ENCODE data around the gene NAT9. TPM values are rescaled to one million over a fixed set of nuclear protein-coding genes. Genes with fewer than 3 reads are reported as not detected.

NAT9 gene
- total RNA-seq, 2 donors from 2014 or later, result 28.4 to 52.6 TPM

DNA sequence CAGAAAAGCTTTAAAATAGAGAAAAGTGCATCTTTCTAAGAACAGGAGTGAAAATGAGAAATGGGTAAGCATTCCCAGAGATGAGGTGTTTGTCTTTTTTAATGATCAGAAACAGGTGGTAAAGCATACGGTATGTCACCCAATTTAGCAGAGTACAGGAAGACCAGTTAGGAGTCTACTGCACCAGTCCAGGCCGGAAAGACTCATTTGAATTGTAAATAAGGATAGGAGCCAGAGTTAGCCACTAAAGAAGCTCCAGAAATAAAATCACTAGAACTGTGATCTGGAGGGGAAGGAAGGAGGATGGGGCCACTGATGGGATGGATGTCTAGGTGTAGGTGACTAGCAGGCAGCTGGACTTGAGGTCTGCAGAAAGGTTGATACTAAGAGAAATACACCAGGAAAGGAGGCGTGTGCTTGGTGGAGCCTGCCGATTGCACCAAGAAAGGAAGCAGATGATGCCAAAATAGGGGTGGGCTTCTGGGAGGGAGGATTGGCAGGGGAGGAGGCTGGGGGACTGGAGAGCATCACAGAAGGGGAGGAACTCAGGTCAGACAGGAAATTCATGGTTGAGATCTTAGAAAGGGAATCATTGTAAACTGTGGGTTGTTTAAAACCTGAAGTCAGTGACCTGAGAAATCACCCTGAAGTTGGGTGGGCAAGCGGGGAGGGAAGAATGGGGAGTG, 8.1 kb upstream of the NAT9 start:
- intact Hi-C loops (cut with DNase I), result loop anchor here (5.0 kb wide), 1 partner anchor 42 kb away; no protein-coding TSS in a partner anchor
- TF ChIP-seq, protein P1, sequence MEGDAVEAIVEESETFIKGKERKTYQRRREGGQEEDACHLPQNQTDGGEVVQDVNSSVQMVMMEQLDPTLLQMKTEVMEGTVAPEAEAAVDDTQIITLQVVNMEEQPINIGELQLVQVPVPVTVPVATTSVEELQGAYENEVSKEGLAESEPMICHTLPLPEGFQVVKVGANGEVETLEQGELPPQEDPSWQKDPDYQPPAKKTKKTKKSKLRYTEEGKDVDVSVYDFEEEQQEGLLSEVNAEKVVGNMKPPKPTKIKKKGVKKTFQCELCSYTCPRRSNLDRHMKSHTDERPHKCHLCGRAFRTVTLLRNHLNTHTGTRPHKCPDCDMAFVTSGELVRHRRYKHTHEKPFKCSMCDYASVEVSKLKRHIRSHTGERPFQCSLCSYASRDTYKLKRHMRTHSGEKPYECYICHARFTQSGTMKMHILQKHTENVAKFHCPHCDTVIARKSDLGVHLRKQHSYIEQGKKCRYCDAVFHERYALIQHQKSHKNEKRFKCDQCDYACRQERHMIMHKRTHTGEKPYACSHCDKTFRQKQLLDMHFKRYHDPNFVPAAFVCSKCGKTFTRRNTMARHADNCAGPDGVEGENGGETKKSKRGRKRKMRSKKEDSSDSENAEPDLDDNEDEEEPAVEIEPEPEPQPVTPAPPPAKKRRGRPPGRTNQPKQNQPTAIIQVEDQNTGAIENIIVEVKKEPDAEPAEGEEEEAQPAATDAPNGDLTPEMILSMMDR (IDR thresholded peaks at IDR 0.05), result no peak
- Histone ChIP-seq H3K4me3 (no peak overlapping the region), H3K36me3 (no peaks in the 10 kb centered on the region), H3K27ac (no peak overlapping the region), H3K27me3 (no peaks in the 10 kb centered on the region), H3K9ac (ENCODE audit: low read depth in 2 of 2, low read length in 2 of 2) (no peak overlapping the region), H3K4me1 (no peaks in the 10 kb centered on the region), H3K9me3 (no peaks in the 10 kb centered on the region)
- DNase-seq, result no peak

DNA sequence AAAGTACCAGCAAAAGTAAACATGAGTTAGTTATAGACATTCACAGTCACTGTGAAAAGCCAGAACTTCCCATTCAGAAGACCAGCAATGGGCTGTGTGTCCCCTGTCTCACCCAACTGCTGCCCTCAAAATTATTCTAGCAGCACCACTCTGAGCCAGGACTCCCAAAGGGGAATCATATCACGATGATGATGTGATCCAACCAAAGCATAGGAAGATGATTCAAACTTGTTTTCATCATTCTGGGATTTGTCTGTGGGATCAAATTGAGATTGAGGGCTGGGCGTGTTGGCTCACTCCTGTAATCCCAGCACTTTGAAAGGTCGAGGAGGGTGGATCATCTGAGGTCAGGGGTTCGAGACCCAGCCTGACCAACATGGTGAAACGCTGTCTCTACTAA, 6.4 kb upstream of the NAT9 start:
- Histone ChIP-seq H3K27me3 (no peaks in the 10 kb centered on the region), H3K36me3 (no peaks in the 10 kb centered on the region), H3K9ac (ENCODE audit: low read depth in 2 of 2, low read length in 2 of 2) (no peak overlapping the region), H3K9me3 (no peaks in the 10 kb centered on the region), H3K4me3 (no peak overlapping the region), H3K27ac (no peak overlapping the region), H3K4me1 (no peaks in the 10 kb centered on the region)
- TF ChIP-seq, protein P1 (IDR thresholded peaks at IDR 0.05), result no peak
- DNase-seq, result no peak
- intact Hi-C loops (cut with DNase I), result loop anchor here (5.0 kb wide), 1 partner anchor 40 kb away; no protein-coding TSS in a partner anchor

DNA sequence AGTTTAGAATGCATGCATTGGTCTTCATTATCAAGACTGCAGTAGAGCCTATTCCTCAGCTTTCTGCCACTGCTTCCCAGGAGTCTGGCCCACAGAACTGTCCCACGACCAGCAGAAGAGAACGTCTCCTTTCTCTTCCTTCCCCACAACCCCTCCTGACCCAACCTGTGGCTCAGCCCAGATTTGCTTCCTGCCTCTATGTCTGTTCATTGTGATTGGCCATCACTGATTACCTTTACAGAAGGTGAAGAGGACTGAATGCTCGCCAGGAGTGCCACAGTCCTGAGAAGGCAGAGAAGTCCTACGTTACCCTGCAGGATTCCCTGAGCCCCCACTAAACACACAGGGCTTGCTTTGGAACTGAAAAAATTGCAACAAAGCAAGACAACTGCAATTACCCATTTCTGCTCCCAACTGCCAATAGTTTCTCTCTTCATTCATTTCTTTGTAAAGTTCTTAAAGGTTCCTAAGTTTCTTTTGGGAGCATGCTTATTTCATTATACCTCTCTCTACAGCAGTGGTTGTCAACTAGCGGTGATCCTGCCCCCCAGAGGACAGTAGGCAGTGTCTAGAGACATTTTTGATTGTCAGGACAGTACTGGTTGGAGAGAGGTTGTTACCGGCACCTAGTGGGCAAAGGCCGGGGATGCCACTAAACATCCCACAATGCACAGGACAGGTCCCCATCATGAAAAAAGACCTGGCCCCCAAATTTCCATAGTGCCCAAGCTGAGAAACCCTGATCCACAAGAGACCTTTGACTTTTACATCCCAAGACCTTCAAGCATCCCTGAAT, 4.5 kb upstream of the NAT9 start:
- TF ChIP-seq, protein P1 (IDR thresholded peaks at IDR 0.05), result no peak

DNA sequence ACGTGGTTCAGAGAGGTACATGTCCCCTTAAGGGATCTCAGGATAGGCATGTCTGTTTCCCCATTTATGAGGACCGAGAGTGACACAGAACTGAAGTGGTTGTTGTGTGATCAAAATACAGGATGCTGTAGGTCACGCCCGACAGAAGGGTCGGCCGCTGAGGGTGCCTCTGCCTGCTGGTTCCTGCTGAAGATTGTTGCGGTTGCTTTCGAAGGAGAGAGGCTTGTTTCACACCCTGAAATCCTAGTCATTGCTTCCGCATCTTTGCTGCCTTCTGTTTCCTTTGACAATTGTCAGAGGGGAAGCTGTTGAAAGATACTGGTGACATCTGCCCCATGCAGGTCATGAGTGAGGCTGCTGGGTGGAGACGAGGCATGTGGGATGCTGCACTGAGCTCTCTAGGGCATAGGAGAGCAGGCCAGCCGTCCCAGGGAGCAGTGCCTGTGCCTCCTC, 3.8 kb upstream of the NAT9 start:
- DNase-seq, result no peak
- Histone ChIP-seq H3K9me3 (no peaks in the 10 kb centered on the region), H3K4me3 (no peak overlapping the region), H3K27ac (no peak overlapping the region), H3K4me1 (peaks cover 6% of the 10 kb centered on the region), H3K27me3 (no peaks in the 10 kb centered on the region), H3K9ac (ENCODE audit: low read depth in 2 of 2, low read length in 2 of 2) (no peak overlapping the region), H3K36me3 (no peaks in the 10 kb centered on the region)
- intact Hi-C loops (cut with DNase I), result loop anchor here (5.0 kb wide), 1 partner anchor 38 kb away; no protein-coding TSS in a partner anchor
- TF ChIP-seq, protein P1 (IDR thresholded peaks at IDR 0.05), result no peak

More for the DNA sequence above, 4.5 kb upstream of the NAT9 start:
- Histone ChIP-seq H3K9ac (ENCODE audit: low read depth in 2 of 2, low read length in 2 of 2) (no peak overlapping the region), H3K36me3 (no peaks in the 10 kb centered on the region), H3K9me3 (no peaks in the 10 kb centered on the region), H3K4me1 (peaks cover 6% of the 10 kb centered on the region), H3K4me3 (no peak overlapping the region), H3K27me3 (no peaks in the 10 kb centered on the region), H3K27ac (no peak overlapping the region)
- intact Hi-C loops (cut with DNase I), result loop anchor here (5.0 kb wide), 1 partner anchor 38 kb away; no protein-coding TSS in a partner anchor
- DNase-seq, result no peak

DNA sequence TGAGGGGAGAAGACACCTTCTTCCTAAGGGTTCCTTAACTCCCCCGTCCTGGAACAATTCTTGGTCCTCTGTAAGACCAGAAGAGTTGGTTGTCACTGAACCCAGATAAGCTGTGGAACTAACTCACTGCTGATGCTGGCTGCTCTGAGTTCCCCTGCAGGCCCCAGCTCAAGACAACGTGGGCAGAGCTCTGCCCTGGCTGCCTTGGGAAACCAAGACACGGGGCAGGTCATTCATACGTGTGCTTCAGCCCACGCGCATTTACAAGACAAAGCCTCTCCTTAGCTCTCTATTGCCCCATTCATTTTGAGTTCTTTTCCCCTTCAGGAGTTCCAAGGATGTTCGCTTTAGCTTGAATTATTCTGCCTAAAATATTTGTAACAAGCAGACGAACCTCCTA, 3.4 kb upstream of the NAT9 start:
- TF ChIP-seq, protein P1 (IDR thresholded peaks at IDR 0.05), result no peak
- Histone ChIP-seq H3K27me3 (no peaks in the 10 kb centered on the region), H3K27ac (no peak overlapping the region), H3K9me3 (no peaks in the 10 kb centered on the region), H3K4me3 (no peak overlapping the region), H3K9ac (ENCODE audit: low read depth in 2 of 2, low read length in 2 of 2) (no peak overlapping the region), H3K4me1 (peaks cover 6% of the 10 kb centered on the region), H3K36me3 (no peaks in the 10 kb centered on the region)
- no peak for DNase-seq
- intact Hi-C loops (cut with DNase I), result no loop called here
